Measurements from ENCODE around the gene FGFBP2.

GRCh38 chr4:15944895-15945294 lies 18.1 kb downstream of the FGFBP2 start:
- no peak for TF ChIP-seq CTCF (IDR thresholded peaks at IDR 0.05)
- TF ChIP-seq POLR2A (IDR thresholded peaks at IDR 0.05) = no peak
